Measurements from ENCODE around the gene TTC28. TPM values are rescaled to one million over a fixed set of nuclear protein-coding genes. Genes with fewer than 3 reads are reported as not detected.

TTC28 gene
- total RNA-seq, 1 experiment from 2014 or later: 7.1 TPM

GRCh38 chr22:27970596-27971220, 708.9 kb downstream of the TTC28 start:
- no peak for DNase-seq (ENCODE audit: low read depth)

GRCh38 chr22:27966168-27967064, 713.2 kb downstream of the TTC28 start:
- no peak for DNase-seq (ENCODE audit: low read depth)

- DNase-seq (ENCODE audit: low read depth): no peak
Observed at GRCh38 chr22:27962268-27963044, 717.2 kb downstream of the TTC28 start.

GRCh38 chr22:27961680-27962079, 718.0 kb downstream of the TTC28 start:
- no peak for DNase-seq (ENCODE audit: low read depth)

GRCh38 chr22:27961182-27961581, 718.5 kb downstream of the TTC28 start:
- no peak for DNase-seq (ENCODE audit: low read depth)

- DNase-seq (ENCODE audit: low read depth): no peak
Observed at GRCh38 chr22:27959335-27960090, 720.1 kb downstream of the TTC28 start.

GRCh38 chr22:27952779-27953178, 726.9 kb downstream of the TTC28 start:
- DNase-seq (ENCODE audit: low read depth): no peak

GRCh38 chr22:27952091-27952490, 727.5 kb downstream of the TTC28 start:
- peak; percentile 52 for DNase-seq (ENCODE audit: low read depth)

- DNase-seq (ENCODE audit: low read depth): no peak
Observed at GRCh38 chr22:27949421-27949820, 730.2 kb downstream of the TTC28 start.

- DNase-seq (ENCODE audit: low read depth): no peak
Observed at GRCh38 chr22:27948569-27948968, 731.1 kb downstream of the TTC28 start.

- no peak for DNase-seq (ENCODE audit: low read depth)
Observed at GRCh38 chr22:27947448-27947847, 732.2 kb downstream of the TTC28 start.

GRCh38 chr22:27941143-27941542, 738.5 kb downstream of the TTC28 start:
- DNase-seq (ENCODE audit: low read depth): no peak

GRCh38 chr22:27937453-27937852, 742.2 kb downstream of the TTC28 start:
- no peak for DNase-seq (ENCODE audit: low read depth)

GRCh38 chr22:27935897-27936296, 743.7 kb downstream of the TTC28 start:
- DNase-seq (ENCODE audit: low read depth): no peak

- no peak for DNase-seq (ENCODE audit: low read depth)
Observed at GRCh38 chr22:27934069-27934468, 745.6 kb downstream of the TTC28 start.

GRCh38 chr22:27933186-27933983, 746.3 kb downstream of the TTC28 start:
- DNase-seq (ENCODE audit: low read depth): no peak

GRCh38 chr22:27930331-27931060, 749.1 kb downstream of the TTC28 start:
- no peak for DNase-seq (ENCODE audit: low read depth)

Measured in Daoy (cell line).